Activated effector memory CD4-positive, alpha-beta T cell treated with Interleukin-2 at 50 U/mL for 16 hours (primary cell): ENCODE results near the gene KLB.
"Not testable (repeated sequence)": the region's sequence is repeated elsewhere in the genome, so short reads cannot be mapped to it uniquely, and the experiment has no call there.

Source experiments
- DNase-seq: peaks from one replicate; pipeline ENCODE4 v3.0.0-alpha.2; 2020

Gene KLB

GRCh38 chr4:39427520-39428114 lies 20.9 kb downstream of the KLB start:
- DNase-seq, result no peak

- DNase-seq, result no peak
These were observed 23.0 kb downstream of the KLB start for GRCh38 chr4:39429476-39430334.

- no peak for DNase-seq
These were observed 27.3 kb downstream of the KLB start for GRCh38 chr4:39433878-39434492.

- no peak for DNase-seq
These were observed 29.2 kb downstream of the KLB start for GRCh38 chr4:39435659-39436563.

- DNase-seq, result no peak
These were observed 34.9 kb downstream of the KLB start for GRCh38 chr4:39441593-39441992.

- DNase-seq, result no peak
These were observed 36.3 kb downstream of the KLB start for GRCh38 chr4:39442998-39443397.

GRCh38 chr4:39446483-39446841 lies 39.7 kb downstream of the KLB start:
- DNase-seq, result no peak

- DNase-seq, result no peak
These were observed 40.3 kb downstream of the KLB start for GRCh38 chr4:39446842-39447573.

- no peak for DNase-seq
These were observed 43.9 kb downstream of the KLB start for GRCh38 chr4:39450618-39451017.

- DNase-seq, result no peak
These were observed 44.8 kb downstream of the KLB start for GRCh38 chr4:39451423-39452023.

GRCh38 chr4:39452153-39452859 lies 45.6 kb downstream of the KLB start:
- no peak for DNase-seq

GRCh38 chr4:39452860-39453587 lies 46.3 kb downstream of the KLB start:
- DNase-seq, result no peak

GRCh38 chr4:39453738-39454137 lies 47.0 kb downstream of the KLB start:
- no peak for DNase-seq

GRCh38 chr4:39455486-39455885 lies 48.8 kb downstream of the KLB start:
- DNase-seq, result no peak

- DNase-seq, result no peak
These were observed 50.4 kb downstream of the KLB start for GRCh38 chr4:39456946-39457763.

- DNase-seq, result not testable (repeated sequence)
These were observed 51.4 kb downstream of the KLB start for GRCh38 chr4:39458161-39458504.

GRCh38 chr4:39458505-39459300 lies 52.0 kb downstream of the KLB start, which contains the start of the genes LIAS and RPL9:
TSS of gene LIAS (plus strand) at chr4:39459056. CDS start at chr4:39459118, 62 bp downstream.
TSS of gene RPL9 (minus strand) at chr4:39458922. CDS start at chr4:39458439, 483 bp downstream.
- peak; percentile 90 for DNase-seq

- DNase-seq, result no peak
These were observed 58.3 kb downstream of the KLB start for GRCh38 chr4:39464886-39465501.
